GM12878 (cell line): ENCODE data around the gene EFCAB9. TPM values are rescaled to one million over a fixed set of nuclear protein-coding genes. Genes with fewer than 3 reads are reported as not detected.

ENCODE experiments used
- ATF7 ChIP-seq: fragments of 450-650 bp; IDR thresholded peaks from 2 replicates; pipeline ENCODE4 v1.6.1; 2016; ENCODE audit warnings: low read depth, mild to moderate bottlenecking
- BMI1 ChIP-seq: fragments of 450-650 bp; IDR thresholded peaks from 2 replicates; pipeline ENCODE4 v1.6.1; 2016; ENCODE audit warnings: mild to moderate bottlenecking, moderate library complexity, borderline replicate concordance
- CBX5 ChIP-seq: sonication (generic); IDR thresholded peaks from 2 replicates; pipeline ENCODE4 v1.6.1; 2016; ENCODE audit warnings: low read depth, moderate library complexity, mild to moderate bottlenecking, inconsistent platforms
- E4F1 ChIP-seq: fragments of 450-650 bp; IDR thresholded peaks from 2 replicates; pipeline ENCODE4 v1.6.1; 2018; ENCODE audit warnings: borderline replicate concordance, mild to moderate bottlenecking; ENCODE audit not compliant: partially characterized antibody
- EP300 ChIP-seq, 2 experiments: fragments of 150-350 bp in 1 of 2; IDR thresholded peaks; 2 replicates each; pipeline ENCODE4 v1.6.1; 2011 to 2012; ENCODE audit warnings: low read depth in 2 of 2, low read length in 2 of 2, borderline replicate concordance in 1 of 2, improper control_type of control experiment in 1 of 2, inconsistent platforms in 1 of 2; ENCODE audit not compliant: control insufficient read depth in 1 of 2
- IKZF1 ChIP-seq: fragments of 450-650 bp; conservative IDR thresholded peaks from 2 replicates; pipeline ENCODE4 v1.6.1; 2017; ENCODE audit warnings: antibody characterized with exemption, mild to moderate bottlenecking
- KDM1A ChIP-seq: fragments of 200-600 bp; sonication (generic); IDR thresholded peaks from 2 replicates; pipeline ENCODE4 v1.6.1; 2016; ENCODE audit warnings: borderline replicate concordance
- LARP7 ChIP-seq: fragments of 450-650 bp; IDR thresholded peaks from 2 replicates; pipeline ENCODE4 v1.6.1; 2017; ENCODE audit warnings: mild to moderate bottlenecking
- NKRF ChIP-seq: fragments of 450-650 bp; conservative IDR thresholded peaks from 2 replicates; pipeline ENCODE4 v1.6.1; 2017; ENCODE audit warnings: mild to moderate bottlenecking, moderate library complexity
- PAX5 ChIP-seq: IDR thresholded peaks from 2 replicates; pipeline ENCODE4 v1.6.1; 2011; ENCODE audit warnings: low read depth, low read length, borderline replicate concordance
- PBX3 ChIP-seq: IDR thresholded peaks from 2 replicates; pipeline ENCODE4 v1.6.1; 2011; ENCODE audit warnings: mild to moderate bottlenecking, low read depth, low read length, moderate library complexity; ENCODE audit not compliant: insufficient replicate concordance
- SREBF2 ChIP-seq: IDR thresholded peaks from 2 replicates; pipeline ENCODE4 v1.6.1; 2012; ENCODE audit warnings: mild to moderate bottlenecking, low read length
- TAF1 ChIP-seq: IDR thresholded peaks from 2 replicates; pipeline ENCODE4 v1.6.1; 2011; ENCODE audit warnings: mild to moderate bottlenecking, low read depth, low read length, borderline replicate concordance
- TCF12 ChIP-seq: IDR thresholded peaks from 2 replicates; pipeline ENCODE4 v1.6.1; 2011; ENCODE audit warnings: low read depth, mild to moderate bottlenecking, low read length
- ZBED1 ChIP-seq: IDR thresholded peaks from 2 replicates; pipeline ENCODE4 v1.6.1; 2016; ENCODE audit warnings: borderline replicate concordance
- ZBTB33 ChIP-seq: fragments of 450-650 bp; IDR thresholded peaks from 2 replicates; pipeline ENCODE4 v1.6.1; 2017; ENCODE audit warnings: mild to moderate bottlenecking
- ZNF592 ChIP-seq: fragments of 450-650 bp; IDR thresholded peaks from 2 replicates; pipeline ENCODE4 v1.6.1; 2017; ENCODE audit warnings: mild to moderate bottlenecking, moderate library complexity
- polyA plus RNA-seq, 11 experiments: library from polyadenylated mRNA; depleted of rRNA in 4 of 11; unstranded in 6 of 11; stranded (reverse) in 5 of 11; fragments of >200 nt; fragmentation: Nextera tagmentation in 4 of 11; fragmentation: Illumina TruSeq in 1 of 11; extraction: Ambion mirVana in 4 of 11; extraction: Trizol in 1 of 11; gene quantifications; 1 replicate in 1 of 11; 2 replicates in 10 of 11; pipeline versions ENCODE4 v1.2.1 to v1.2.3, GENCODE V29; 2011 to 2016; ENCODE audit warnings: inconsistent platforms in 2 of 11, missing spikeins in 2 of 11, low read depth in 1 of 11
- total RNA-seq, 4 experiments: library from RNA; depleted of rRNA in 3 of 4; stranded (reverse); fragments of >200 nt in 3 of 4; fragmentation: Illumina TruSeq in 1 of 4; extraction: Trizol in 1 of 4; gene quantifications; 2 replicates each; pipeline versions ENCODE4 v1.2.1 to v1.2.3, GENCODE V29; 2013 to 2021

The EFCAB9 gene
- total and polyA plus RNA-seq, 10 of the 15 experiments (the other 5 are each of a cell fraction or from before 2014, with no cell fraction given): 0.73 TPM; not detected in 9

- TF ChIP-seq CBX5 (no peak), E4F1 (no peak), ATF7 (no peak), KDM1A (no peak), EP300 (IDR thresholded peaks at IDR 0.05; ENCODE audit: borderline replicate concordance in 1 of 2, control insufficient read depth in 1 of 2, low read depth in 2 of 2, low read length in 2 of 2) (0 out of 4 replicates have a peak, but pooled peaks of 1 of the 2 experiments have one; percentile 3), LARP7 (peak; percentile 77), PBX3 (no peak), NKRF (peak; percentile 66), TAF1 (peak; percentile 43; the same call in 1 of the 2 replicates), ZBTB33 (no peak), PAX5 (peak; percentile 86), BMI1 (no peak), ZNF592 (0 out of 2 replicates have a peak, but pooled peaks have one; percentile 49), TCF12 (no peak), IKZF1 (peak; percentile 96), SREBF2 (no peak), ZBED1 (no peak)
These were observed 5.7 kb upstream of the EFCAB9 start, which contains the start of gene STK10 (continued) for GRCh38 chr5:172188033-172188892.
